ENCODE data around the gene SP6. TPM values are rescaled to one million over a fixed set of nuclear protein-coding genes. Genes with fewer than 3 reads are reported as not detected.

The SP6 gene
- total and polyA plus RNA-seq, 2 of the 8 experiments (the other 6 are each of a cell fraction or from before 2014, with no cell fraction given), result 1.2 to 1.5 TPM

DNA sequence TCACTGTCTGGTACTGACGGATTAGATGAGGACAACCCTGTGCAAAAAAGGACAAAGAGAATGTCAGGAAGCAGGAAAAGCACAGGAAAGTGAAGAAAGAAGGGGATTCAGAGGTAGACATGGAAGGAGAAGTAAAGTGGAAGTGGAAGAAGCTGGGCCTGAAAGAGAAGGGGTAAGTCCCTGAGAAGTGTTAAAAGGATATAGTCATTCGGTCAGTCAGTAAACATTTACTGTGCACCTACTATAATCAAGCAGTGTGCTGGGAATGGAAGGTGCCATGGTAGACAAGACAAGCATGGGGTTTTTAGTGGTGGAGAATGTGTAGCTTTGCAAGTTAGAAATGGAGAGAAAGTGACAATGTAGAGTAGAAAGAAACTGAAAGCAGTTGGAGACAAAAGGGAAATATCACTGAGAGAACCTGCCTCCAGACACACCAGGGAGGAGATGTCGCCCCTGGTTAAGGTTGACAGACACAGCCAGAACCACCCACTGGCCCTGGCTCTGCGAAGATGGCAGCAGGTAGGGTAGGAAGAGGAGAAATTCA lies 40.7 kb upstream of the SP6 start (continued):
- TF ChIP-seq CHD7 (IDR thresholded peaks at IDR 0.05; ENCODE audit: insufficient replicate concordance, low read length) (no peak), CHD1 (IDR thresholded peaks at IDR 0.05; ENCODE audit: low read depth, low read length) (no peak), SUZ12 (IDR thresholded peaks at IDR 0.05; ENCODE audit: low read length) (no peak), SRF (IDR thresholded peaks at IDR 0.05; ENCODE audit: low read depth, low read length) (no peak), KDM4A (IDR thresholded peaks at IDR 0.05; ENCODE audit: low read depth, low read length, severe bottlenecking) (no peak), CTBP2 (IDR thresholded peaks at IDR 0.05; ENCODE audit: borderline replicate concordance, insufficient read depth, insufficient read length, low read length) (no peak)
- TF ChIP-seq, protein P1, sequence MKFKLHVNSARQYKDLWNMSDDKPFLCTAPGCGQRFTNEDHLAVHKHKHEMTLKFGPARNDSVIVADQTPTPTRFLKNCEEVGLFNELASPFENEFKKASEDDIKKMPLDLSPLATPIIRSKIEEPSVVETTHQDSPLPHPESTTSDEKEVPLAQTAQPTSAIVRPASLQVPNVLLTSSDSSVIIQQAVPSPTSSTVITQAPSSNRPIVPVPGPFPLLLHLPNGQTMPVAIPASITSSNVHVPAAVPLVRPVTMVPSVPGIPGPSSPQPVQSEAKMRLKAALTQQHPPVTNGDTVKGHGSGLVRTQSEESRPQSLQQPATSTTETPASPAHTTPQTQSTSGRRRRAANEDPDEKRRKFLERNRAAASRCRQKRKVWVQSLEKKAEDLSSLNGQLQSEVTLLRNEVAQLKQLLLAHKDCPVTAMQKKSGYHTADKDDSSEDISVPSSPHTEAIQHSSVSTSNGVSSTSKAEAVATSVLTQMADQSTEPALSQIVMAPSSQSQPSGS (IDR thresholded peaks at IDR 0.05; ENCODE audit: low read length), result no peak

All from H1 (cell line).